GM21367 (cell line): ENCODE data around the gene CDH23.

Experiments
- ATAC-seq: cut with Tn5 transposase; IDR thresholded peaks from one replicate; pipeline ENCODE4 v1.9.1; 2021; ENCODE audit not compliant: unreplicated experiment

The CDH23 gene

DNA sequence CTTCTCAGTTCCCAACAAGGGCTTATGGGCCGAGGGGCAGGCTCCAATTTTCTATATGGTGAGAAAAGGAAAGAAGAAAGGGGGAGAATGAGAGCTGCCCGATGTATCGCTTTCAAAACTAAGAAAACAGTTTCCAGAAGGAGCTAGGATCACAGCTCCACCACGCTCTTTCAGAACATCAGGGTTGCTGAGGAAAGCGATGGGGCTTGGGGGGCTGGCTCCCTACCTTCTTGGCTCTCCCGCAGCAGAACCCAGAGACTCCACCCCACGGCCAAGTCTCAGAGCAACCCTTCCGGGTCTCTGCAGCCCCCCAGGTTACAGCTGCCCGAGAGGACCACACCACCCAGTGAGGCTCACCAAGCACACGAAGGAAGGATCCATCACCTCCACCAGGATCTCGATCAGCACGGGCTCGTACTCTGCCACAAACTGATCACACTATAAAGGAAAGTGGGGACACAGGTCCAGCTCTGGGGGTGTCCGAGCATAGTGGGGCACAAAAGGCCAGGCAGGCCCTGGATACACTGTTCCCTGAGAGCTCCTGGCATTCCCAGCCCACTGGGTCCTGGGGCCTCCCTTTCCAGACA, 422.0 kb downstream of the CDH23 start:
- ATAC-seq: no peak

GRCh38 chr10:71819441-71819861, 422.7 kb downstream of the CDH23 start:
- no peak for ATAC-seq

- no peak for ATAC-seq
Observed at GRCh38 chr10:71819985-71820384, 423.3 kb downstream of the CDH23 start.

- no peak for ATAC-seq
Observed at GRCh38 chr10:71820966-71821365, 424.2 kb downstream of the CDH23 start.

DNA sequence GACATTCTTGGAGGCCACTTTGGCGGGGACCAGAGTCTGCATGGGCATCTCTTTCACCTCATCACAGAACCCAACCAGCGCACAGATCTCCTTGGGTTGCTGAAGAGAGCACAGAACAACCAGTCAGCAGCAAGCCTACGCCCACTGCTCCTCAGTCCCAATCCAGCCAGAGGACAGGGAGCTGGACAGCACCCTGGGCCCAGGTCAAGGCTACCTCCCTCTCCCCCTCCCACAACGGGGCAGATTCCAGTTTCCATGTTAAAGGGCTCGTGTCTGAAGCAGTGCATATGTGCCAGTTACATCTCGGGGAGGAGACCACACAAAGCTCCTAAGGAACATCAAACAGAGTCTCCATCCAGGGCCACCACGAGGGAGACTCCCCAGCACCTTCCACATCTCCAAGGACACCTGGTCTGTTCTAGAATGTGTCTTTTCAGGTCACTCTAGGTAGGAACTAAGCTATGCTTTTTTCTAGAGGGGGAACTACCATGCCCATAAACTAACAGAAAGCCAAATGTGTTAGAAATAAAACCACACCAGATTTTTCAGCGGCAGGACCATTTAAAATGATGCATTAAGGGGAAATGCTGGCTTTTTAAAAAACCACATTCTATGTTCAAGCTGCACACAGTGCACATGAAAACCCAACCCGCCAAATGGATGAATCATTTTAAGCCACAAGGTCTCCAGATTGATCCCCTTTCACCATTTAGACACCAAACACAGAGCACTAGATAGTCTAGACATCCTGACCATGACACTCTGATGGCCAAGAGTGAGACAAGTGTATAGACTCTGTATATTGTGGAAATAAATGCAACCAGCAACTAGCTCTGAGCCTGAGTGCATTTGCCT, 425.4 kb downstream of the CDH23 start:
- ATAC-seq: no peak

DNA sequence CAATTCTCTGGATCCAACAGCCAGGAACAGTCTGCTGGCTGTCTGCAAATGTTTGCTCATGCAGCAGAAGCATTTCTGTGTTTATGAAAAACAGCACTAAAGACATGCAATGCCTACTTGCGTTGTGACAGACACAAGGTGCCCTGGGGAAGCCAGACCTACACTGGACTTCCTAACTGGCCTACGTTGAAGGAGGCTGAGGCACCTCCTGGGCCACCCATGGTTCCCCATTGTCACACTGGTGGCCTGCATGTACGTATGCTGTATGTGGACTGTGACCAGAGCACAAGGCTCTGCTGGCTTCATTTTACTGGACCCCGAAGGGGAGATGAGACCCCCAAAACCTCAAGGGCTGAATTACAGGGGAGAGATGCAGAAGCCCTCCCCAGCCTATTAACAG, 426.6 kb downstream of the CDH23 start:
- no peak for ATAC-seq

- no peak for ATAC-seq
Observed at GRCh38 chr10:71824333-71824732, 427.6 kb downstream of the CDH23 start.

GRCh38 chr10:71825217-71825616, 428.5 kb downstream of the CDH23 start:
- ATAC-seq: no peak

GRCh38 chr10:71827852-71828251, 431.1 kb downstream of the CDH23 start:
- ATAC-seq: no peak

GRCh38 chr10:71828702-71829101, 432.0 kb downstream of the CDH23 start:
- no peak for ATAC-seq

GRCh38 chr10:71829171-71829570, 432.5 kb downstream of the CDH23 start:
- no peak for ATAC-seq

DNA sequence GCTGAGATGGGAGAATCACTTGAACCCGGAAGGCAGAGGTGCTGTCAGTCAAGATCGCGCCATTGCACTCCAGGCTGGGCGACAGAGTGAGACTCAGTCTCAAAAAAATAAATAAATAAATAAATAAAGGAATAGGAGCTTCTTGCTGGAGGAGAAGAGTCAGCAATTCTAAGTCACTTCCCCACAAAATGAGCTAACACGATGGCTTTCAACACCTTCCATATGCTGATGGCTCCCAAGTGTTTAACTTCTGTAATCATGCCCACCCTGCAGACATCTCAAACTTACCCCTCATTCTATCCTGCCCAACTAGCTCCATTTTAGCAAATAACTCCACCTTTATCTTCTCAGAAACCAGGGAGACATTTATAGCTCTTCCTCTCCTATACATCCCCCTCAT, 433.2 kb downstream of the CDH23 start:
- no peak for ATAC-seq

DNA sequence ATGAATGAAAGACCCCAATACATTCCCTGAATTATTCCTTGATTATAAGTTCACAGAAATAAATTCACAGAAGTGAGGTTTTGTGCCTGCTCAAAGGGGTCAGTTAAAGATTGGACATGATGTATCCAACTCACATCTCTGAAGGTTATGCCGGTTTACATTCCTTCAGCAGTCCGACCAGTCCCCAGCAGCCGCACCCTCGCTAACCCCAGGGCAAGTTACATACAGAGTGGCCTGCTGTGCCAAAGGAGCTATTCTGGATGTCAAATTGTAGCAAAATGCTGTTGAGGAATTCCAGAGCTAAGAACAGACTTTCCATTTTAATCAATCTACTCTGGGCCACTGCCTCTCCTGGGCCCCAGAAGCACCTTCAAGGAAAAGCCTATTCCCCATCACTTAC, 434.0 kb downstream of the CDH23 start:
- ATAC-seq: no peak

- ATAC-seq: no peak
Observed at GRCh38 chr10:71831646-71832552, 435.2 kb downstream of the CDH23 start.

- no peak for ATAC-seq
Observed at GRCh38 chr10:71832967-71833366, 436.2 kb downstream of the CDH23 start.

DNA sequence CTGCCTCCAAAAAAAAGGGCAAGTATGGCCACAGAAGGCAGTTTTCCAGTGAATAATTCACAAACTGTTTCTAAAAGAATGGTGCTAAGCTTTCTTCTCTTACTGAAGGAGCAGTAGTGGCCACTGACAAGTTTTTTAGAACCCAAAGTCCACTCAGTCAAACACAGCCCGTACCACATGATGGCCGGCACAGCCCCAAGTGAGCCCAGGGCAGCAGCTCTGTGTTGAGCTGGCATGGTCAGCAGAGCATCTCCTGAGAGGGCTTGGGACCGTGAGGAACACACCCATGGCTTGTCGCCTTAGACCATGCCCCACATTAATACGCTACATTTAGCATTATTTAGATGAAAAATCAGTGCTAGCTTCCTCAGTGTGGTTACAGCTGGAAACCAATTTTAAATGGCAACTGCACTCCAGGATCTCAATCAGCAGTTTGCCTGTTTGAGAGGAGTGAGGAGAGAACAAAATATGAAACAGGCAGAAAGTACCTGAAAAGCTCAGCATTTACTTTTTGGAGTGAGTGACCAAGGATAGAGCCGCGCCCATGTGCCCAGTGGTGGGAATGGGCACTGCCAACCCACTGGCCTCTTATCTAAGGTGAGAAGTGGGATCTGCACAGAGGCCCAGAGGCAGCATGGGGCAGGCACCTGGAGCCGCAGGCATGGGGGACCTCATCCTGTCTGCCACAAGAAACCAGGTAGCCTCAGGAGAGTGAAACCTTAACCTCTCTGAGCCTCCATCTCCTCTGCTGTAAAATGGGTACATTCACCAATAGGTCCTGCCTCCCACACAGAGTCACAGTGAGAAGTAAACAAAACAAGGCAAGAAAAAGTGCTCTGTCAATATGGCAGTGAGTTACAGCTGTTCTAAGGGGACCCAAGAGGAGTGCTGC, 437.0 kb downstream of the CDH23 start:
- ATAC-seq: no peak

GRCh38 chr10:71834343-71834674, 437.6 kb downstream of the CDH23 start:
- ATAC-seq: no peak

- peak; percentile 79 for ATAC-seq
Observed at GRCh38 chr10:71835671-71836595, 439.2 kb downstream of the CDH23 start.

DNA sequence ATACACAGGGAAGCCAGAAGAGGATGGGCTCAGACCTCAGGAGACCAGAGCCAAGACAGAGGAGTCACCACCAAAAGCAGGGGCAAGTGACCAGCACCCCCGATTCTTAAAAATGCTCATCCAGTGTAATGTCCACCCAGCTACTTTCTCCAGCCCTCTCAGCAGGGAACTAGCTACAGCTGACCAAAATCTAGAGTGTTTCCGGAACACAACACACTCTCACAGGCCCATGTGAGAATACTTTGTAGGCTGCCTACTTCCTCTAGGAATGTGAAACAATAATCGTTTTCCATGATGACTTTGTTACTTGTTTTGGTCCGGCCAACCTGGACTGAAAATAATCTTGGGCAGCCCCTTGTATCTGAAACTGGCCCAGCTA, 439.9 kb downstream of the CDH23 start:
- ATAC-seq: peak; percentile 15
